B cell (primary cell): ENCODE results near the gene DGUOK. TPM values are rescaled to one million over a fixed set of nuclear protein-coding genes. Genes with fewer than 3 reads are reported as not detected.
A peak's percentile ranks its signal among the peaks of the same experiment; 100 is the strongest.

ENCODE experiments used
- ATAC-seq: fragments of 200-7000 bp; cut with Tn5 transposase; one replicate; pipeline ENCODE4 v1.10.0; 2021; ENCODE audit warnings: low read depth, mild to moderate bottlenecking, moderate number of reproducible peaks, moderate library complexity
- CTCF ChIA-PET: fragments of 350-600 bp; sonication (Branson Sonifier 250); formaldehyde crosslinking; loops from one replicate; lab custom pipeline; 2021; ENCODE audit warnings: antibody characterized with exemption, inconsistent platforms; lab: Charles Lee
- POLR2A ChIA-PET: fragments of 350-600 bp; sonication (Branson Sonifier 250); formaldehyde crosslinking; loops from one replicate; lab custom pipeline; 2021; ENCODE audit warnings: antibody characterized with exemption; lab: Charles Lee
- DNase-seq: peaks from one replicate; pipeline ENCODE4 v3.0.0; 2013
- H2AFZ ChIP-seq: 2 replicates; pipeline ENCODE4 v1.6.1; 2012; ENCODE audit warnings: mild to moderate bottlenecking, low read depth, low read length; ENCODE audit not compliant: insufficient read depth, poor library complexity, severe bottlenecking
- H3K27ac ChIP-seq, 2 donors: 1 replicate in 1 of 2; 2 replicates in 1 of 2; pipeline ENCODE4 v1.5.1; 2012 to 2013; ENCODE audit warnings: low read length in 2 of 2, mild to moderate bottlenecking in 2 of 2, moderate library complexity in 1 of 2
- H3K27me3 ChIP-seq, 4 experiments: fragments of 200-600 bp in 1 of 4; sonication (generic) in 1 of 4; replicated peaks in 1 of 4; 1 replicate in 2 of 4; 2 replicates in 2 of 4; pipeline versions ENCODE4 v1.6.1 to v1.7.0; 2013 to 2016; ENCODE audit warnings: low read length in 3 of 4, mild to moderate bottlenecking in 2 of 4, mixed read lengths in 1 of 4, moderate library complexity in 1 of 4; ENCODE audit not compliant: insufficient read depth in 4 of 4, control insufficient read depth in 3 of 4; ENCODE audit errors: control extremely low read depth in 1 of 4
- H3K36me3 ChIP-seq, 2 experiments: replicated peaks in 1 of 2; 1 replicate in 1 of 2; 2 replicates in 1 of 2; pipeline versions ENCODE4 v1.6.1 to v1.7.1; 2013; ENCODE audit warnings: low read length in 1 of 2; ENCODE audit not compliant: insufficient read depth in 2 of 2, control insufficient read depth in 1 of 2; ENCODE audit errors: control extremely low read depth in 1 of 2, extremely low read depth in 1 of 2
- H3K4me1 ChIP-seq, 2 donors: fragments of 200-600 bp in 1 of 2; sonication (generic) in 1 of 2; 1 replicate in 1 of 2; 2 replicates in 1 of 2; pipeline versions ENCODE4 v1.5.1 to v1.6.1; 2013 to 2017; ENCODE audit warnings: low read length in 2 of 2; ENCODE audit not compliant: control insufficient read depth in 2 of 2, insufficient read depth in 2 of 2
- H3K4me2 ChIP-seq: replicated peaks from 2 replicates; pipeline ENCODE3; 2012; ENCODE audit warnings: mild to moderate bottlenecking, low read depth, low read length; ENCODE audit not compliant: poor library complexity, severe bottlenecking
- H3K4me3 ChIP-seq, 5 experiments: fragments of 200-600 bp in 1 of 5; sonication (generic) in 1 of 5; 1 replicate in 3 of 5; 2 replicates in 2 of 5; pipeline versions ENCODE4 v1.5.1 to v1.7.0; 2011 to 2016; ENCODE audit warnings: low read length in 4 of 5, mild to moderate bottlenecking in 4 of 5, low read depth in 2 of 5, control low read depth in 1 of 5, moderate library complexity in 1 of 5; ENCODE audit not compliant: insufficient read depth in 1 of 5; ENCODE audit errors: control extremely low read depth in 1 of 5, extremely low read depth in 1 of 5
- H3K79me2 ChIP-seq: fragments of 200-600 bp; sonication (generic); one replicate; pipeline ENCODE4 v1.6.0; 2016; ENCODE audit warnings: low read length; ENCODE audit not compliant: control insufficient read depth, insufficient read depth
- H3K9ac ChIP-seq: fragments of 200-600 bp; sonication (generic); 2 replicates; pipeline ENCODE4 v1.6.1; 2017; ENCODE audit warnings: mild to moderate bottlenecking, low read length, moderate library complexity
- H3K9me3 ChIP-seq, 3 donors: one replicate each; pipeline versions ENCODE4 v1.6.1 to v1.7.1; 2013; ENCODE audit warnings: low read length in 2 of 3; ENCODE audit not compliant: control insufficient read depth in 2 of 3, insufficient read depth in 1 of 3; ENCODE audit errors: control extremely low read depth in 1 of 3
- H4K20me1 ChIP-seq: 2 replicates; pipeline ENCODE4 v1.6.0; 2012; ENCODE audit warnings: mild to moderate bottlenecking, low read length; ENCODE audit not compliant: insufficient read depth, control insufficient read depth, poor library complexity, severe bottlenecking
- H3K27ac Mint-ChIP-seq: one replicate; pipeline ENCODE4 v1.8.0; 2021; ENCODE audit warnings: mixed read lengths
- H3K27me3 Mint-ChIP-seq: one replicate; pipeline ENCODE4 v1.8.0; 2021; ENCODE audit warnings: mixed read lengths
- H3K4me1 Mint-ChIP-seq: one replicate; pipeline ENCODE4 v1.8.0; 2021; ENCODE audit warnings: mixed read lengths
- H3K4me3 Mint-ChIP-seq: one replicate; pipeline ENCODE4 v1.8.0; 2021; ENCODE audit warnings: mixed read lengths
- H3K9me3 Mint-ChIP-seq: one replicate; pipeline ENCODE4 v1.8.0; 2022; ENCODE audit warnings: mixed read lengths; ENCODE audit not compliant: insufficient read depth
- EZH2 ChIP-seq: IDR thresholded peaks from 2 replicates; pipeline ENCODE4 v1.6.1; 2012; ENCODE audit warnings: borderline replicate concordance, low read depth, mild to moderate bottlenecking, moderate library complexity, low read length; ENCODE audit not compliant: insufficient read depth, poor library complexity, severe bottlenecking
- WGBS: methylation state at CpG from one replicate; pipeline ENCODE4 v1.1.5; 2013; ENCODE audit warnings: missing lambda C conversion rate; ENCODE audit not compliant: insufficient coverage; 5-methylcytosine and 5-hydroxymethylcytosine counted together
- intact Hi-C: fragments of 100-400 bp; cut with micrococcal nuclease; formaldehyde crosslinking; loops from one replicate; pipeline ENCODE4 v1.10.0; 2022
- polyA plus RNA-seq: library from polyadenylated mRNA; depleted of rRNA; stranded (reverse); fragments of >200 nt; gene quantifications from 2 replicates; pipeline ENCODE4 v1.2.3, GENCODE V29; 2012
- total RNA-seq, 2 donors: library from RNA; stranded (reverse); fragments of 120-200 nt in 1 of 2; gene quantifications; 1 replicate in 1 of 2; 2 replicates in 1 of 2; pipeline versions ENCODE4 v1.2.3 to v1.2.4, GENCODE V29; 2013 to 2022
- TF ChIP-seq, protein P1 (sequence below): fragments of 200-600 bp; IDR thresholded peaks from one replicate; pipeline ENCODE4 v1.8.0; 2022; ENCODE audit warnings: antibody characterized with exemption, mild to moderate bottlenecking

The DGUOK gene
- total and polyA plus RNA-seq, 2 donors (not counting 1 experiment from before 2014, with no cell fraction given): 61.7 to 81.5 TPM

DNA sequence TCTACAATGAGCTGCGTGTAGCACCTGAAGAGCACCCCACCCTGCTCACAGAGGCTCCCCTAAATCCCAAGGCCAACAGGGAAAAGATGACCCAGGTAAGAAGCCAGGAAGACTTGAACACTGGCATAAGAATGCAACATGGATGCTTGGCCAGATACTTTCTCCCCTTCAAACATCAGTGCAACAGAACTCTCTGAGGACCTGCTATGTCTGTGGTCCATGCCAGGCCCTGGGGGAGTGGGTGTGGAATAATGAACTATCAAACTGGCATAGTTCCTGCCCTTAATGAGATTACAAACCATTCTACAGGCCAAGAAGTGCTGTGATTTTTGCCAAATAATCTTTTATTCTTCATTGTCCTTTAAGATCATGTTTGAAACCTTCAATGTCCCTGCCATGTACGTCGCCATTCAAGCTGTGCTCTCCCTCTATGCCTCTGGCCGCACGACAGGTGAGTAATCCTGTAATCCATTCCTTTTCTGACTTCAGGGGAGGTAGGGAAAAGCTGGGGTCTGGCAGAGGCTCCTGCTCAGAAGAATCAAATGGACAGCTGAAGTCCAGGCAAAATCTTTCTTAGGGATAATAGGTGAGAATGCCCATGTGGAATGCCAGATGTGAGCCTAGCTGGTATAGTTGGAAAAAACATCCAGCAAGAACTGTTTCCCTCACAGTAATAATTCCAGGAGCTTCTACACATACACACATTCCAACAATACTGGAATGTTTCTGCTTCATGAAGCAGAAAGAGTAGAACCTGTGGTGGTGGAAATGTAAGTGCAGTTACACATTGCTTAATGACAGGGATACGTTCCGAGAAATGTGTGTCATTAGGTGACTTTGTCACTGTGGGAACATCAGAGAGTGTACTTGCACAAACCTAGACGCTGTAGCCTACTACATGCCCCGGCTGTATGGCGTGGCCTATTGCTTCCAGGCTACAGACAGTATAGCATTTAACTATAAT lies 17.7 kb upstream of the DGUOK start:
- DNase-seq (no peak), ATAC-seq (no peak)
- H3K27ac ChIP-seq: no peak overlapping the region
- ChIA-PET POLR2A (interaction anchor here (0.6 to 1.5 kb wide), 2 partner anchors 28 to 237 kb away, joined by 3 read pairs; no protein-coding TSS in a partner anchor), CTCF (interaction anchor here (0.6 to 2.1 kb wide), 18 partner anchors 12 to 242 kb away, joined by 3 to 23 read pairs (median 4); partner anchors contain the start of gene BOLA3)
- no peaks in the 10 kb centered on the region for H3K79me2 ChIP-seq
- no peaks in the 10 kb centered on the region for H3K27me3 ChIP-seq
- H3K27me3 Mint-ChIP-seq: no peaks in the 10 kb centered on the region
- H3K4me1 Mint-ChIP-seq: peaks cover 2% of the 10 kb centered on the region
- H3K4me1 ChIP-seq: peaks cover 0 to 2% of the 10 kb centered on the region in 2 donors
- peak overlapping the region; percentile 32 for H3K27ac Mint-ChIP-seq
- H3K4me3 ChIP-seq: no peak overlapping the region
- no peak overlapping the region for H3K4me2 ChIP-seq
- no peak overlapping the region for H3K9ac ChIP-seq
- no peaks in the 10 kb centered on the region for H3K36me3 ChIP-seq
- H4K20me1 ChIP-seq: no peaks in the 10 kb centered on the region
- intact Hi-C loops: loop anchor here (1.0 to 5.0 kb wide), 6 partner anchors 33 to 242 kb away; partner anchors contain the start of gene BOLA3
- no peaks in the 10 kb centered on the region for H3K9me3 Mint-ChIP-seq
- no peaks in the 10 kb centered on the region for H3K9me3 ChIP-seq
- no peak for TF ChIP-seq EZH2
- TF ChIP-seq, protein P1, sequence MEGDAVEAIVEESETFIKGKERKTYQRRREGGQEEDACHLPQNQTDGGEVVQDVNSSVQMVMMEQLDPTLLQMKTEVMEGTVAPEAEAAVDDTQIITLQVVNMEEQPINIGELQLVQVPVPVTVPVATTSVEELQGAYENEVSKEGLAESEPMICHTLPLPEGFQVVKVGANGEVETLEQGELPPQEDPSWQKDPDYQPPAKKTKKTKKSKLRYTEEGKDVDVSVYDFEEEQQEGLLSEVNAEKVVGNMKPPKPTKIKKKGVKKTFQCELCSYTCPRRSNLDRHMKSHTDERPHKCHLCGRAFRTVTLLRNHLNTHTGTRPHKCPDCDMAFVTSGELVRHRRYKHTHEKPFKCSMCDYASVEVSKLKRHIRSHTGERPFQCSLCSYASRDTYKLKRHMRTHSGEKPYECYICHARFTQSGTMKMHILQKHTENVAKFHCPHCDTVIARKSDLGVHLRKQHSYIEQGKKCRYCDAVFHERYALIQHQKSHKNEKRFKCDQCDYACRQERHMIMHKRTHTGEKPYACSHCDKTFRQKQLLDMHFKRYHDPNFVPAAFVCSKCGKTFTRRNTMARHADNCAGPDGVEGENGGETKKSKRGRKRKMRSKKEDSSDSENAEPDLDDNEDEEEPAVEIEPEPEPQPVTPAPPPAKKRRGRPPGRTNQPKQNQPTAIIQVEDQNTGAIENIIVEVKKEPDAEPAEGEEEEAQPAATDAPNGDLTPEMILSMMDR: no peak
- H2AFZ ChIP-seq: no peak overlapping the region
- WGBS: 98% methylated on average over 7 of the region's 10 CpGs
- H3K4me3 Mint-ChIP-seq: no peak overlapping the region
